GM12891 (cell line): ENCODE data around the gene MED17.

Experiments used
- POLR2A ChIP-seq: IDR thresholded peaks from 2 replicates; pipeline ENCODE4 v1.6.1; 2011; ENCODE audit warnings: low read depth, low read length, control low read depth
- SPI1 ChIP-seq: IDR thresholded peaks from 2 replicates; pipeline ENCODE4 v1.6.1; 2011; ENCODE audit warnings: low read depth, low read length, control low read depth

DNA sequence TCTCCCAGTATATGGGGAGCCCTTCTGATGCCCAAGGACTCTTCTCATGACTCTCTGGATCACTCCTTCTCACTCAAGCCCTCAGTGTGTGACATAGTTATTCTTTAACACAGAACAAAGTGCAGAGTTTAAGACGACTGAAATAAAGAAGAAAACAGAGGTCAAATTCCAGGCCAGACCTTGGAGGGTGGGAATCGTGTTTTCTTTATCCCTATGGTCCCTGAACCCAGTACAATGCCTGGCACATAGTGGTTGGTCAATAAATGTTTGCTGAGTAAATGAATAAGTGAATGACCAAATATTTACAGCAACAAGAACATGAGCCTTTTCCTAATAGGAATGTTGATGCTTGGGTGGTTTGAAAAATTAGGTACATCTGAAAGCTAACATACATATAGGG, 37.5 kb downstream of the MED17 start:
- TF ChIP-seq POLR2A, result no peak
- no peak for TF ChIP-seq SPI1
